ENCODE measurements around the gene UBE2I.
A peak's percentile ranks its signal among the peaks of the same experiment; 100 is the strongest.

UBE2I gene

GRCh38 chr16:1344499-1344898, 35.1 kb downstream of the UBE2I start:
- no peak for DNase-seq

GRCh38 chr16:1345087-1345486, 35.7 kb downstream of the UBE2I start:
- no peak for DNase-seq

GRCh38 chr16:1345651-1346421, 36.4 kb downstream of the UBE2I start:
- no peak for DNase-seq

- DNase-seq, result no peak
Measured at GRCh38 chr16:1346422-1347285, 37.2 kb downstream of the UBE2I start.

- no peak for DNase-seq
Measured at GRCh38 chr16:1347286-1347855, 37.9 kb downstream of the UBE2I start.

GRCh38 chr16:1347962-1348361, 38.5 kb downstream of the UBE2I start:
- no peak for DNase-seq

- DNase-seq, result no peak
Measured at GRCh38 chr16:1348441-1348840, 39.0 kb downstream of the UBE2I start.

- DNase-seq, result no peak
Measured at GRCh38 chr16:1348926-1349325, 39.5 kb downstream of the UBE2I start.

- no peak for DNase-seq
Measured at GRCh38 chr16:1349351-1349750, 39.9 kb downstream of the UBE2I start.

GRCh38 chr16:1349951-1350350, 40.5 kb downstream of the UBE2I start:
- DNase-seq, result no peak

GRCh38 chr16:1350691-1351090, 41.3 kb downstream of the UBE2I start:
- DNase-seq, result no peak

GRCh38 chr16:1351215-1351581, 41.8 kb downstream of the UBE2I start:
- no peak for DNase-seq

GRCh38 chr16:1351582-1352362, 42.3 kb downstream of the UBE2I start, which contains the start of the genes GNPTG and TSR3:
Gene GNPTG, plus strand, starts transcription at chr16:1351931. Its CDS starts 35 bp downstream, at chr16:1351966.
Gene TSR3, minus strand, starts transcription at chr16:1351878. Its CDS starts 74 bp downstream, at chr16:1351804.
- DNase-seq, result peak; percentile 90

- no peak for DNase-seq
Measured at GRCh38 chr16:1354815-1355540, 45.5 kb downstream of the UBE2I start.

- DNase-seq, result no peak
Measured at GRCh38 chr16:1355591-1355990, 46.2 kb downstream of the UBE2I start.

- no peak for DNase-seq
Measured at GRCh38 chr16:1356061-1356900, 46.8 kb downstream of the UBE2I start.

- no peak for DNase-seq
Measured at GRCh38 chr16:1357906-1358566, 48.6 kb downstream of the UBE2I start.

GRCh38 chr16:1361685-1362360, 52.4 kb downstream of the UBE2I start:
- no peak for DNase-seq

GRCh38 chr16:1362807-1363206, 53.4 kb downstream of the UBE2I start:
- DNase-seq, result no peak

GRCh38 chr16:1363501-1364041, 54.1 kb downstream of the UBE2I start:
- DNase-seq, result peak; percentile 53
